ENCODE data around the gene SGTA.
A peak's percentile ranks its signal among the peaks of the same experiment; 100 is the strongest.
"Not testable (repeated sequence)": the region's sequence is repeated elsewhere in the genome, so short reads cannot be mapped to it uniquely, and the experiment has no call there.

The SGTA gene

GRCh38 chr19:2726904-2727639 is 56.0 kb downstream of the SGTA start:
- DNase-seq (ENCODE audit: low spot score), result no peak

- no peak for DNase-seq (ENCODE audit: low spot score)
These were observed 56.8 kb downstream of the SGTA start for GRCh38 chr19:2726160-2726855.

- DNase-seq (ENCODE audit: low spot score), result no peak
These were observed 58.9 kb downstream of the SGTA start for GRCh38 chr19:2724148-2724557.

- DNase-seq (ENCODE audit: low spot score), result no peak
These were observed 59.3 kb downstream of the SGTA start for GRCh38 chr19:2723747-2724146.

DNA sequence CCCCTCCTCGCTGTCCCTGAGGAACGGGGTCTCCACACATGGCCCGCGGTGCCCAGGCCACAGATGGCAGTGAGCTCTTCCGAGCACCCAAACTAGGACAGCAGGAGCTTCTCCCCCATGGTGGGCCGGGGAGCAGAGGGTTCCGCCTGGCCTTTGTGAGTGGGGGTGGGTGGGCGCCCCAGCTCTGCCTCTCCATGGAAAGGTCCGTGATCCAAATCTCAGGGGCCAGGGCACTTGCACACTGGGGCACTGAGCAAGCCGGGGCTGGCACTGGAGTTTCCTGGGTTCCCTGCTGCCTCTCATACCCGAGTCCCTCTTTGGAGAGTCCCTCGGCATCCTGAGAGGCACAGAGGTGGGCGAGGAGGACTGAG is 59.7 kb downstream of the SGTA start:
- DNase-seq (ENCODE audit: low spot score), result no peak

- peak; percentile 50 for DNase-seq (ENCODE audit: low spot score)
These were observed 60.3 kb downstream of the SGTA start for GRCh38 chr19:2722541-2723344.

- DNase-seq (ENCODE audit: low spot score), result no peak
These were observed 61.2 kb downstream of the SGTA start for GRCh38 chr19:2721570-2722540.

DNA sequence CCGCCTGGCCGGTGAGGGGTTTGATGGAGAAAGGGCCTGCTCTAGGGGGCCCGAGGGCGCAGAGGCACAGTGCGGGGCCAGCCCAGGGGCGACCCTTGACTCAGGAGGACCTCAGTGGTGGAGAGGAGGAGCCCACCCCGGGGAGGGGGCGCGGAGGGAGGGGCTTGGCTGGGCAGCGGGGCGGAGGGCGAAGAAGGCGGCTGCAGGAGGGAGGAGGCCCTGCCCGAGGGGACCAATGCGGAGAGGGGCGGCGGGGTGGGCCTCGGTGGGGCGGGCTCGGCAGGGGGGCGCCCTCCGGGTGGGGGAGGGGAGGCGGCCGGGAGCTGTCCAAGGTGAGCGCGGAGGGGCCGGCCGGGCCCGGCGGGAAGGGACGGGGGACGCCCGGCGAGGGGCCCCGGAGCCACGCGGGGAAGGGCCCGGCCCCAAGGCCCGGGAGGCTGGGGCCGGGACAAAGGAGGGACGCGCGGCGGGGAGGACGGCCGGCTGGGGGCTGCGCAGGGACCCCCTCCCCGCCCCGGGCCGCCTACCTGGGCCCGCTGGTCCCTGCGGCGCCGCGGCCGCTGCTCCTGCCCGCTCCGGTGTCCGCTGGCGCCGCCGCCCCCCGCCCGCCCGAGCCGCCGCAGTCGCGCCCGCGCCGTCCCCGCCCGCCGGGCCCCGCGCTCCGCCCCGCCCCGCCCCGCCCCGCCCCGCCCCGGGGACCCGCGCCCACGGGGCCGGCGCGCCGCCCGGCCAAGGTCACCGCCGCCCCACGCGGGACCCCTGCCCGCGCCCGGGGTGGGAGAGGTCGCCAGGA is 62.1 kb downstream of the SGTA start, which contains the start of gene DIRAS1:
Gene DIRAS1 (minus strand): TSS at position 596 of the 793 bp plus-strand sequence. CDS start 3,566 bp downstream, outside the sequence.
- DNase-seq (ENCODE audit: low spot score), result no peak

GRCh38 chr19:2719920-2720776 is 62.9 kb downstream of the SGTA start:
- DNase-seq (ENCODE audit: low spot score), result no peak

GRCh38 chr19:2719232-2719735 is 63.8 kb downstream of the SGTA start:
- no peak for DNase-seq (ENCODE audit: low spot score)

GRCh38 chr19:2717638-2718541 is 65.2 kb downstream of the SGTA start:
- no peak for DNase-seq (ENCODE audit: low spot score)

DNA sequence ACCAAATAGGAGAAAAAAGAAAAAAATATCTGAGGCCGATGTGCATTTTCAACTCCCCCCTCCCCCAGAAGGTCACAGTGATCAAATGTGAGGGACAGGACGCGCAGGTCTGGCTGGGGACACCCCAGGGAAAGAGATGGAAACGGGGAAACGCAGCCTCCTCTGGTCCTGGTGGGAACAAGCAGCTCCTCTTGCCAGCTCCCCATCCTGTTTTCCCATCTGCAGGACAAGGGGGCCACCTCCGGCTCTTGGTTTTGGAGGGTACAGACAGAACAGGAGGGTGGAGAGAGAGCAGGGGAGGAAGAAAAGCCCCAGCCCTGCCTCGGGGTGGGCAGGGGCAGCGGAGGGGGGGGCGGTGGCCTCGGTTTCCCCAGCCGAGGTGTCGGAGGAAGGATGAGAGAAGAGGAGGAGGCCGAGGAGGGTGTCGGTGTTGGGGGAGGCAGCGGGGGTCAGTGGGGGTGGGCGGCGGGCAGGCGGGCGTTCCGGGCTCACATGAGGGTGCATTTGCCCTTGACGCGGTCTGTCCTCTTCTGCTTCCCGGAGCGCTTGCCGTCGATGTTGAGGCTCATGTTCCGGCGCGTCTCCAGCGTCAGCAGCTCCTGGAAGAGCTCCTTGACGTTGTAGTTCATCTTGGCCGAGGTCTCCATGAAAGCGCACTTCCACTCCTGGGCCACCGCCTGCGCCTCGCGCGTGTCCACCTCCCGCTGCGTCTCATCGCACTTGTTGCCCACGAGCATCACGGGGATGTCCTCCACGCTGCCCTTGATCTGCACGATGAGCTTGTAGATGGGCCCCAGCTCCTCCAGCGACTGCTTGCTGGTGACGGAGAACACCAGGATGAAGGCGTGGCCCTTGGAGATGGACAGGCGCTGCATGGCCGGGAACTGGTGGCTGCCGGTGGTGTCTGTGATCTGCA is 66.1 kb downstream of the SGTA start:
- DNase-seq (ENCODE audit: low spot score), result no peak

- DNase-seq (ENCODE audit: low spot score), result no peak
These were observed 66.8 kb downstream of the SGTA start for GRCh38 chr19:2716275-2716650.

GRCh38 chr19:2715470-2716274 is 67.4 kb downstream of the SGTA start:
- DNase-seq (ENCODE audit: low spot score), result no peak

- no peak for DNase-seq (ENCODE audit: low spot score)
These were observed 68.4 kb downstream of the SGTA start for GRCh38 chr19:2714531-2715269.

DNA sequence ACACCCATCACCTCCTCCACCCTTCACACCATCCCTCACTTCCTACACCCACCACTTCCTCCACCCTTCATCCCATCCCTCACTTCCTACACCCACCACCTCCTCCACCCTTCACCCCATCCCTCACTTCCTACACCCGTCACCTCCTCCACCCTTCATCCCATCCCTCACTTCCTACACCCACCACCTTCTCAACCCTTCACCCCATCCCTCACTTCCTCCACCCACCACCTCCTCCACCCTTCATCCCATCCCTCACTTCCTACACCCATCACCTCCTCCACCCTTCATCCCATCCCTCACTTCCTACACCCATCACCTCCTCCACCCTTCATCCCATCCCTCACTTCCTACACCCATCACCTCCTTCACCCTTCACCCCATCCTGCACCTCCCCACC is 69.0 kb downstream of the SGTA start:
- not testable (repeated sequence) for DNase-seq (ENCODE audit: low spot score)

All from kidney capillary endothelial cell (primary cell).